ENCODE measurements around the gene SPDL1. TPM values are rescaled to one million over a fixed set of nuclear protein-coding genes. Genes with fewer than 3 reads are reported as not detected.

The SPDL1 gene
- total RNA-seq, 1 experiment from 2014 or later: 72.6 TPM

DNA sequence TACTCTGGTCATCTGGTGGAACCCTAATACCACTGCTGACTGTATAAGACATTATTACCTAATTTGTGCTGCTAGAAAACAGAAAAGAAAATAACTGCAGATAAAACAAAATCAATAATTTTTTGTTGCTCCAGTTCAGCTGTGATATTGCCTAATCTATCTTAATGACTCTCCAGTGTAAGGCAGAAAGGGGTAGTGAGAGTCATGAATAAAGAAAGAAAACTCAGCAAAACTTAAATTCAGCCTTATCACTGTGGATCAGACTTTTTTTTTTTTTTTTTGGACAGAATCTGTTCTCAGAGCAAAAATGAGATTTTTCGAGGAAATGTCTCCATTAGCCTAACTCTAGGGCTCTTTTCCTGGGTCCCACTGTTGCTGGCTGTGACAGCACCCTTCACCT lies 52.4 kb downstream of the SPDL1 start:
- no peaks in the 10 kb centered on the region for H3K36me3 ChIP-seq (ENCODE audit: control insufficient read depth, insufficient read depth, low read length)
- in situ Hi-C loops (cut with HindIII; ENCODE audit: low pct_unique_long_range_greater_than_20kb, low sequenced_read_pairs): no loop called here
- H3K4me3 ChIP-seq (ENCODE audit: low read depth in 2 of 2, low read length in 2 of 2): no peak overlapping the region
- intact Hi-C loops (cut with micrococcal nuclease; ENCODE audit: unreplicated experiment): no loop called here
- ChIA-PET POLR2A (no interaction called here), CTCF (no interaction called here)
- no peak for DNase-seq (ENCODE audit: low read depth, low spot score)
- ATAC-seq: no peak
- TF ChIP-seq, protein P1, sequence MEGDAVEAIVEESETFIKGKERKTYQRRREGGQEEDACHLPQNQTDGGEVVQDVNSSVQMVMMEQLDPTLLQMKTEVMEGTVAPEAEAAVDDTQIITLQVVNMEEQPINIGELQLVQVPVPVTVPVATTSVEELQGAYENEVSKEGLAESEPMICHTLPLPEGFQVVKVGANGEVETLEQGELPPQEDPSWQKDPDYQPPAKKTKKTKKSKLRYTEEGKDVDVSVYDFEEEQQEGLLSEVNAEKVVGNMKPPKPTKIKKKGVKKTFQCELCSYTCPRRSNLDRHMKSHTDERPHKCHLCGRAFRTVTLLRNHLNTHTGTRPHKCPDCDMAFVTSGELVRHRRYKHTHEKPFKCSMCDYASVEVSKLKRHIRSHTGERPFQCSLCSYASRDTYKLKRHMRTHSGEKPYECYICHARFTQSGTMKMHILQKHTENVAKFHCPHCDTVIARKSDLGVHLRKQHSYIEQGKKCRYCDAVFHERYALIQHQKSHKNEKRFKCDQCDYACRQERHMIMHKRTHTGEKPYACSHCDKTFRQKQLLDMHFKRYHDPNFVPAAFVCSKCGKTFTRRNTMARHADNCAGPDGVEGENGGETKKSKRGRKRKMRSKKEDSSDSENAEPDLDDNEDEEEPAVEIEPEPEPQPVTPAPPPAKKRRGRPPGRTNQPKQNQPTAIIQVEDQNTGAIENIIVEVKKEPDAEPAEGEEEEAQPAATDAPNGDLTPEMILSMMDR (IDR thresholded peaks at IDR 0.05): no peak
- TF ChIP-seq POLR2AphosphoS5 (IDR thresholded peaks at IDR 0.05; ENCODE audit: low read depth, low read length) (no peak), TCF7L2 (IDR thresholded peaks at IDR 0.05; ENCODE audit: low read depth, low read length) (no peak), SIN3A (IDR thresholded peaks at IDR 0.05; ENCODE audit: borderline replicate concordance, insufficient read depth, low read depth, low read length) (no peak)
- TF ChIP-seq, protein P2, sequence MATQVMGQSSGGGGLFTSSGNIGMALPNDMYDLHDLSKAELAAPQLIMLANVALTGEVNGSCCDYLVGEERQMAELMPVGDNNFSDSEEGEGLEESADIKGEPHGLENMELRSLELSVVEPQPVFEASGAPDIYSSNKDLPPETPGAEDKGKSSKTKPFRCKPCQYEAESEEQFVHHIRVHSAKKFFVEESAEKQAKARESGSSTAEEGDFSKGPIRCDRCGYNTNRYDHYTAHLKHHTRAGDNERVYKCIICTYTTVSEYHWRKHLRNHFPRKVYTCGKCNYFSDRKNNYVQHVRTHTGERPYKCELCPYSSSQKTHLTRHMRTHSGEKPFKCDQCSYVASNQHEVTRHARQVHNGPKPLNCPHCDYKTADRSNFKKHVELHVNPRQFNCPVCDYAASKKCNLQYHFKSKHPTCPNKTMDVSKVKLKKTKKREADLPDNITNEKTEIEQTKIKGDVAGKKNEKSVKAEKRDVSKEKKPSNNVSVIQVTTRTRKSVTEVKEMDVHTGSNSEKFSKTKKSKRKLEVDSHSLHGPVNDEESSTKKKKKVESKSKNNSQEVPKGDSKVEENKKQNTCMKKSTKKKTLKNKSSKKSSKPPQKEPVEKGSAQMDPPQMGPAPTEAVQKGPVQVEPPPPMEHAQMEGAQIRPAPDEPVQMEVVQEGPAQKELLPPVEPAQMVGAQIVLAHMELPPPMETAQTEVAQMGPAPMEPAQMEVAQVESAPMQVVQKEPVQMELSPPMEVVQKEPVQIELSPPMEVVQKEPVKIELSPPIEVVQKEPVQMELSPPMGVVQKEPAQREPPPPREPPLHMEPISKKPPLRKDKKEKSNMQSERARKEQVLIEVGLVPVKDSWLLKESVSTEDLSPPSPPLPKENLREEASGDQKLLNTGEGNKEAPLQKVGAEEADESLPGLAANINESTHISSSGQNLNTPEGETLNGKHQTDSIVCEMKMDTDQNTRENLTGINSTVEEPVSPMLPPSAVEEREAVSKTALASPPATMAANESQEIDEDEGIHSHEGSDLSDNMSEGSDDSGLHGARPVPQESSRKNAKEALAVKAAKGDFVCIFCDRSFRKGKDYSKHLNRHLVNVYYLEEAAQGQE (IDR thresholded peaks at IDR 0.05; ENCODE audit: insufficient read depth in 1 of 2, low read depth in 2 of 2, low read length in 1 of 2): no peak
- no peaks in the 10 kb centered on the region for H3K27me3 ChIP-seq (ENCODE audit: control insufficient read depth, insufficient read depth, low read length)
- no peaks in the 10 kb centered on the region for H3K4me1 ChIP-seq (ENCODE audit: control insufficient read depth, insufficient read depth, low read length)
- peaks cover 6% of the 10 kb centered on the region; the same call in 1 of the 2 replicates for H3K9me3 ChIP-seq (ENCODE audit: control insufficient read depth, insufficient read depth, low read depth, low read length)
- no TSS peak for BruUV-seq (replicated peaks)
- H3K27ac ChIP-seq (ENCODE audit: low read length): no peak overlapping the region

DNA sequence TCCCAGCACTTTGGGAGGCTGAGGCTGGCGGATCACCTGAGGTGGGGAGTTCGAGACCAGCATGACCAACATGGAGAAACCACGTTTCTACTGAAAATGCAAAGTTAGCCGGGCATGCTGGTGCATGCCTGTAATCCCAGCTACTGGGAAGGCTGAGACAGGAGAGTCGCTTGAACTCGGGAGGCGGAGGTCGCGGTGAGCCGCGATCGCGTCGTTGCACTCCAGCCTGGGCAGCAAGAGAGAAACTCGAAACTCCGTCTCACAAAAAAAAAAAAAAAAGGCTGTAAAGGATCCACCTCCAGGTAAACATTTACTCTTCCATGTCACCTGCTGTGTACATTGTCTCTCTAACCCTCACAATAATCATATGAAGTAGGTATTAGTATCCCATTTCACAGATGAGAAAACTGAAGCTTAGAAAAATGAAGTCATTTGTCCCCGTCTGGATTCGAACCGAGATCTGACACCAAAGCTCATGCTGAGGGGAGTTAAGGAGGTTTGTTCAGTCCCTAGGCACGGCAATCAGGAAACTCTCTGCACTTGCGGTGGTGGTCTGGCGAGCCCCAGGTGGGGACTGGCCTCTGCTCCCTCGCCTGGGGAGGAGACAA lies 53.0 kb downstream of the SPDL1 start:
- ATAC-seq (no peak), DNase-seq (ENCODE audit: low read depth, low spot score) (no peak)

More for the DNA sequence above, 53.0 kb downstream of the SPDL1 start:
- CTCF ChIA-PET: no interaction called here
- no peaks in the 10 kb centered on the region for H3K4me1 ChIP-seq (ENCODE audit: control insufficient read depth, insufficient read depth, low read length)
- BruUV-seq (replicated peaks): no TSS peak
- in situ Hi-C loops (cut with HindIII; ENCODE audit: low pct_unique_long_range_greater_than_20kb, low sequenced_read_pairs): no loop called here
- no peaks in the 10 kb centered on the region for H3K27me3 ChIP-seq (ENCODE audit: control insufficient read depth, insufficient read depth, low read length)
- H3K4me3 ChIP-seq (ENCODE audit: low read depth in 2 of 2, low read length in 2 of 2): no peak overlapping the region
- no peaks in the 10 kb centered on the region for H3K36me3 ChIP-seq (ENCODE audit: control insufficient read depth, insufficient read depth, low read length)
- intact Hi-C loops (cut with micrococcal nuclease; ENCODE audit: unreplicated experiment): no loop called here
- no peak overlapping the region for H3K27ac ChIP-seq (ENCODE audit: low read length)
- POLR2A ChIA-PET: no interaction called here
- H3K9me3 ChIP-seq (ENCODE audit: control insufficient read depth, insufficient read depth, low read depth, low read length): peaks cover 6% of the 10 kb centered on the region; the same call in 1 of the 2 replicates
- no peak for TF ChIP-seq TCF7L2 (IDR thresholded peaks at IDR 0.05; ENCODE audit: low read depth, low read length)
- TF ChIP-seq, protein P1 (IDR thresholded peaks at IDR 0.05): no peak
- no peak for TF ChIP-seq SIN3A (IDR thresholded peaks at IDR 0.05; ENCODE audit: borderline replicate concordance, insufficient read depth, low read depth, low read length)
- no peak for TF ChIP-seq POLR2AphosphoS5 (IDR thresholded peaks at IDR 0.05; ENCODE audit: low read depth, low read length)
- TF ChIP-seq, protein P2 (IDR thresholded peaks at IDR 0.05; ENCODE audit: insufficient read depth in 1 of 2, low read depth in 2 of 2, low read length in 1 of 2): no peak

Data from Panc1 (cell line).